Central memory CD8-positive, alpha-beta T cell (primary cell): ENCODE data around the gene LYSMD3.

Source experiments
- ATAC-seq: fragments of 150-1000 bp; cut with Tn5 transposase; replicated peaks from 2 replicates; pipeline ENCODE4 v1.10.0; 2022; ENCODE audit warnings: mild to moderate bottlenecking, moderate FRiP score, moderate number of reproducible peaks; ENCODE audit not compliant: poor library complexity, severe bottlenecking; ENCODE audit errors: extremely low read depth
- DNase-seq, 2 donors: peaks; one replicate each; pipeline ENCODE4 v3.0.0; 2021; ENCODE audit warnings: low spot score in 2 of 2
- H3K27ac Mint-ChIP-seq: one replicate; pipeline ENCODE4 v1.8.0; 2022; ENCODE audit warnings: low read depth, mild to moderate bottlenecking, moderate library complexity, mixed read lengths
- H3K27me3 Mint-ChIP-seq: one replicate; pipeline ENCODE4 v1.8.0; 2022; ENCODE audit warnings: mixed read lengths
- H3K36me3 Mint-ChIP-seq: one replicate; pipeline ENCODE4 v1.8.0; 2022; ENCODE audit warnings: mild to moderate bottlenecking, moderate library complexity, mixed read lengths; ENCODE audit not compliant: insufficient read depth
- H3K4me1 Mint-ChIP-seq: one replicate; pipeline ENCODE4 v1.8.0; 2022; ENCODE audit warnings: mixed read lengths
- H3K4me3 Mint-ChIP-seq: one replicate; pipeline ENCODE4 v1.8.0; 2022; ENCODE audit warnings: mild to moderate bottlenecking, moderate library complexity, mixed read lengths
- H3K9me3 Mint-ChIP-seq: one replicate; pipeline ENCODE4 v1.8.0; 2022; ENCODE audit warnings: mixed read lengths

LYSMD3 gene

GRCh38 chr5:90503596-90503995, 25.8 kb downstream of the LYSMD3 start:
- Mint-ChIP-seq H3K27me3 (no peaks in the 10 kb centered on the region), H3K4me3 (no peak overlapping the region), H3K9me3 (no peaks in the 10 kb centered on the region), H3K27ac (no peak overlapping the region), H3K36me3 (no peaks in the 10 kb centered on the region), H3K4me1 (no peaks in the 10 kb centered on the region)
- no peak for ATAC-seq
- DNase-seq, result no peak

DNA sequence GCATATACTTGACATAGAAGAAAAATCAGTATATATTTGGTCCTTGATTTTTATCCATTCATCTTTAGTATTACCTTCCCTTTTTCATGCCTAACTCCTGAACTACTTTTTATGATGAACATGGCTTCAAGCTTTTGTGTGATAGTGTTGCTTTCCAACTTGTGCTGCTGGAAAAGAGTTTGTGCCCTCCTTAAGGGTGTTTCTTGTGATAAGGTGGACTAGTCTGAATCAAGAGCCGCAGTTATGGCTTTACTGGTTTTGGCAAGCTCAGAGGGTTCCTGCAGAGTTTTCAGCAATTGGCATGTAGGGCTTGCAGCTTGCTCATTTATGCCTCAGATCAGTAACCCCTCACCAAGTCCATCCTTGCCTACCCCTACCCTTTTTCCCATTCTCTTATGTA, 34.2 kb downstream of the LYSMD3 start:
- Mint-ChIP-seq H3K27ac (no peak overlapping the region), H3K36me3 (peaks cover 1% of the 10 kb centered on the region), H3K27me3 (no peaks in the 10 kb centered on the region), H3K4me3 (no peak overlapping the region), H3K9me3 (no peaks in the 10 kb centered on the region), H3K4me1 (no peaks in the 10 kb centered on the region)
- ATAC-seq, result no peak
- no peak for DNase-seq

DNA sequence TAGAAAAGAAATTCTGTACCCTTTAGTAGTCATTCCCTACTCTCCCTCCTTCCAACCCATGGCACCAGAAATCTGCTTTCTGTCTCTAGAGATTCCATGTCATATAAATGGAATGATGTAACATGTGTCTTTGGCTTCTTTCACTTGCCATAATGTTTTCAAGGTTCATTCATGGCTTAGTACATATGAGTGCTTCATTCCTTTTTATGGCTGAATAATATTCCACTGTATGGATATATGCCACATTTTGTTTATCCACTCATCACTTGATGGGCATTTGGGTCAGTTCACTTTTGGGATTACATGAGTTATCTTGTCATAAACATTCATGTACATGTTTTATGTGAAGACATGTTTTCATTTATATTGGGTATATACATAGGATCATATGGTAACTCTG, 35.3 kb downstream of the LYSMD3 start:
- H3K27me3 Mint-ChIP-seq, result no peaks in the 10 kb centered on the region
- no peak overlapping the region for H3K27ac Mint-ChIP-seq
- H3K36me3 Mint-ChIP-seq, result peaks cover 1% of the 10 kb centered on the region
- H3K4me3 Mint-ChIP-seq, result no peak overlapping the region
- ATAC-seq (no peak), DNase-seq (no peak)
- no peaks in the 10 kb centered on the region for H3K9me3 Mint-ChIP-seq
- no peaks in the 10 kb centered on the region for H3K4me1 Mint-ChIP-seq

DNA sequence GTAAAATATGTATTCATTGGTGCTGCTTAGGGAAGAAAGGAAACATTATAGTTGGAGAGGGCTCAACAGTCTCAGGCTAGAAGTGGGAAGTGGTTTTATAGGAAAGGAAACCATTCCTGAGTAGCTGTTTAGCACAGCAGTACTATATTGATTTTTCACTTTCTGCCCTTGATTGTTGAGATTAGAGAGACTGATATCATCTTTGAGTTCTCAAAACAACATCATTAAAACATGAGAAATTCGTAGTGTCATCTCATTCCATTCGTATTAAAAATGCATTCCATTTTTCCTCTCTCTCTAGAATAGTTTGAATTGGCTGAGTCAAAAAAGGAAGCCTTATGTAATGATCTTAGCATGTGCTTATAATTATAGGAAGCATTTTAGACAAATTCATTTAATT, 40.6 kb downstream of the LYSMD3 start:
- no peaks in the 10 kb centered on the region for H3K4me1 Mint-ChIP-seq
- H3K9me3 Mint-ChIP-seq, result no peaks in the 10 kb centered on the region
- no peaks in the 10 kb centered on the region for H3K27me3 Mint-ChIP-seq
- H3K4me3 Mint-ChIP-seq, result no peak overlapping the region
- no peak for ATAC-seq
- no peak overlapping the region for H3K27ac Mint-ChIP-seq
- no peaks in the 10 kb centered on the region for H3K36me3 Mint-ChIP-seq
- no peak for DNase-seq

GRCh38 chr5:90484540-90484939, 44.8 kb downstream of the LYSMD3 start:
- no peaks in the 10 kb centered on the region for H3K4me1 Mint-ChIP-seq
- no peak for DNase-seq

DNA sequence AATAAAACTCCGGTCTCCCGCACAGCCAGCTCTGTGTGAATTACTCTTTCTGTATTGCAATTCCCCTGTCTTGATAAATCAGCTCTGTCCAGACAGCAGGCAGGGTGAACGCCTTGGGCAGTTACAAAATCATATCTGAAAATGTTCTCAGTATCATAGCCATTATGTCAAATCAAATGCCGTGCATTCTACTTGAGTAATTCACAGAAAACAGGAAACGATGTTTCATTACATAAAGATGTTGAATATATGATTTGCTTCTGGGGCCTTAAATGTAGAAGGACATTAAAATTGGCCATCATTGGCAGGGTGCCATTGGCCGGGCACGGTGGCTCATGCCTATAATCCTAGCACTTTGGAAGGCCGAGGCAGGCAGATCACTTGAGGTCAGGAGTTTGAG, 46.2 kb downstream of the LYSMD3 start:
- Mint-ChIP-seq H3K4me3 (no peak overlapping the region), H3K9me3 (no peaks in the 10 kb centered on the region), H3K36me3 (no peaks in the 10 kb centered on the region), H3K27me3 (no peaks in the 10 kb centered on the region), H3K27ac (no peak overlapping the region), H3K4me1 (no peaks in the 10 kb centered on the region)
- DNase-seq (no peak), ATAC-seq (no peak)

More at GRCh38 chr5:90484540-90484939, 44.8 kb downstream of the LYSMD3 start:
- Mint-ChIP-seq H3K4me3 (no peak overlapping the region), H3K9me3 (no peaks in the 10 kb centered on the region), H3K27me3 (no peaks in the 10 kb centered on the region), H3K27ac (no peak overlapping the region), H3K36me3 (no peaks in the 10 kb centered on the region)
- no peak for ATAC-seq

DNA sequence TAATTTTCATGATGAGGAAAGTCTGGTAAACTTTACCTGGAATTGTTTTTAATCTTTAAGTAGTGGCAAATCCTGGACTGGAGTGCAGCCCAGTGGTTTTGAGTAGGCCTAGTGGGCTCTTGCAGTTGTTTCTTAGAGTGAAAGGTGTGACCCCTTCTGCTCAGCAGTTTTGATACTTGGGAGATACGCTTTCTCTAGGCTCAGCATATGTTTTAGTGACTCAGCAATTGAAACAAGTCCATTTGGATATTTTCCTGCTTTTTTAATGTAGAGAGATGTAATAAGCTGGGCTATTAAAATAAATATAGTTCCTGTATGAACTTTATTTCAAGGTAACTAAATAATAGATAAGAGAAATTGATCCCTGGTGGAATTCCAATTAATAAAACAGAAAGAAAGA, 48.7 kb downstream of the LYSMD3 start:
- H3K9me3 Mint-ChIP-seq, result no peaks in the 10 kb centered on the region
- no peak overlapping the region for H3K27ac Mint-ChIP-seq
- no peaks in the 10 kb centered on the region for H3K27me3 Mint-ChIP-seq
- DNase-seq (no peak), ATAC-seq (no peak)
- no peaks in the 10 kb centered on the region for H3K36me3 Mint-ChIP-seq
- H3K4me1 Mint-ChIP-seq, result no peaks in the 10 kb centered on the region
- H3K4me3 Mint-ChIP-seq, result no peak overlapping the region

DNA sequence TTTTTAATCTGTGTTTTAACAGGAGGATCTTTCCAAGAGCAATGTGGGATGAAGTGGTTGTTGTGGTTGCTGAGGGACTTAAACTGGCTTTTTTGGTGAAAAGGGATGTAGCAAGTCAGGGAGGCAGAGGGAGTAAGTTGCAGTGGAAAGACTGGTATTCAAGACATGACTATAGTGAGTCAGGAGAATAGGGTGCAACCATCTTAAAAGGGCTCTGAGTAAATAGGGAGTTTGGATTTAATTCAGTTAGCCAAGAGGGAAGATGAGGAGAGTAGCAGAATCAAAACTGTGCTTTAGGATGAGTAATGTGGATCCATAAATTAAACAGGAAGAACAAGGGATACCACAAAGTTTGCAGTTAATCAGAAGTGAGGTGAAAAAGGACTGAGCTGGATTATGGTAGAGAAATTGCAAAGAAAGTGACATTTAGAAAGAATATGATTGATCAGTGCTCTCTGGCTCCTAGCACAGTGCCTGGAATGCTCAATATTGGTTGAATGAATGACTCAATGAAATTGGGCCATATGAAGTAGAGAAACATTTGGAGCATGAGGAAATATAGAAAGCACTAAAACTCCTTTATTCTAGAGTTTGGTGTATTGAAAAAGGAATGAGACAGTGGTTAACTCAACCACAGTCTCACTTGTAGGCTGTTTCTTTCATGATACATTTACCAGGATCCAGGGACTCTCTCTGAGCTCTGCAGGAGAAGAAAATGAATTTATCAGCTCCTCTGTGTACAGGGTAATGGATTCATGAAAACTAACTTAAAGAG, 49.6 kb downstream of the LYSMD3 start:
- ATAC-seq (no peak), DNase-seq (no peak)
- H3K4me3 Mint-ChIP-seq, result no peak overlapping the region
- H3K27ac Mint-ChIP-seq, result no peak overlapping the region
- H3K36me3 Mint-ChIP-seq, result no peaks in the 10 kb centered on the region
- H3K27me3 Mint-ChIP-seq, result no peaks in the 10 kb centered on the region
- H3K4me1 Mint-ChIP-seq, result peaks cover 6% of the 10 kb centered on the region
- H3K9me3 Mint-ChIP-seq, result no peaks in the 10 kb centered on the region

GRCh38 chr5:90477621-90478215, 51.7 kb downstream of the LYSMD3 start:
- ATAC-seq (no peak), DNase-seq (no peak)
- Mint-ChIP-seq H3K9me3 (no peaks in the 10 kb centered on the region), H3K27me3 (no peaks in the 10 kb centered on the region), H3K4me3 (no peak overlapping the region), H3K4me1 (peaks cover 18% of the 10 kb centered on the region), H3K27ac (no peak overlapping the region), H3K36me3 (peaks cover 13% of the 10 kb centered on the region)

DNA sequence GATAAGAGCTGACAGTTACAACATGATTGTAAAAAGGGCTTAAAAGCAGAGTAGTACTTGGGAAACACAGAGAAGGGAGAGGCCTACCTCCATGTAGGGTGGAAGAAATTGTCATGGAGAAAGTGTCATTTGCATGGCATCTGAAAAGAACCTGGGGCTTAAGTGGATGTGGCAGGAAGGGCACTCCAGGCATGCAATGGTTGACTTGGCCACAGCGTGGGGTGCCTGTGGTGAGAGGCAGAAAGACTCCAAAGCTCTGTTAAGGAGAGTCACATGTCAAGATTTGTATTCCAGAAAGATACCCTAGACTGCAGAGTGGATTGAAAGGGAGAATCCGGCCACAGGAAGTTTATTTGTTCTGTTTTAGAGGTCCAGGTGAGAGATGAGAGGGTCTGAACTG, 52.3 kb downstream of the LYSMD3 start:
- no peak for ATAC-seq
- no peaks in the 10 kb centered on the region for H3K9me3 Mint-ChIP-seq
- H3K4me3 Mint-ChIP-seq, result no peak overlapping the region
- H3K27ac Mint-ChIP-seq, result no peak overlapping the region
- DNase-seq, result no peak
- H3K36me3 Mint-ChIP-seq, result peaks cover 13% of the 10 kb centered on the region
- H3K4me1 Mint-ChIP-seq, result peaks cover 20% of the 10 kb centered on the region
- H3K27me3 Mint-ChIP-seq, result no peaks in the 10 kb centered on the region

DNA sequence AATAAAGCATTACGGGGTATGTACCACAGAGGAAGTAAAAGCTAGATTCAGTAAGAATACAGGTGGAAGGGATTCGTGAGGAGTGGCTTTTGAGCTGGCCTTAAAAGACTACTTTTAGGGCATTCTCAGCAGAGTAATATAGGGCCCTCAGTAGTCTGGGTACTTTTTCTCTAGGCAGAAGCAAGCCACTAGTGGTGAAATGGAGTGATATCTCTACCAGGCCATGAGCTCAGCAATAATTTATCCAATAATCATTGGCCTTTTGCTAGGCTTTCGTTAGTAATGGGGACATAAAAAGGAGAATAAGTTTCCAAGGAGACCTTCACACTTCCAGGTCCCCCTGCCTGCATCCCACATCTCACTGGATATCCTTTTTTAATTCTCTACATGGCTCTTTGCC, 53.0 kb downstream of the LYSMD3 start:
- H3K36me3 Mint-ChIP-seq, result peaks cover 13% of the 10 kb centered on the region
- DNase-seq, result no peak
- H3K27ac Mint-ChIP-seq, result no peak overlapping the region
- H3K4me1 Mint-ChIP-seq, result peaks cover 20% of the 10 kb centered on the region
- ATAC-seq, result no peak
- H3K27me3 Mint-ChIP-seq, result no peaks in the 10 kb centered on the region
- H3K9me3 Mint-ChIP-seq, result no peaks in the 10 kb centered on the region
- no peak overlapping the region for H3K4me3 Mint-ChIP-seq

DNA sequence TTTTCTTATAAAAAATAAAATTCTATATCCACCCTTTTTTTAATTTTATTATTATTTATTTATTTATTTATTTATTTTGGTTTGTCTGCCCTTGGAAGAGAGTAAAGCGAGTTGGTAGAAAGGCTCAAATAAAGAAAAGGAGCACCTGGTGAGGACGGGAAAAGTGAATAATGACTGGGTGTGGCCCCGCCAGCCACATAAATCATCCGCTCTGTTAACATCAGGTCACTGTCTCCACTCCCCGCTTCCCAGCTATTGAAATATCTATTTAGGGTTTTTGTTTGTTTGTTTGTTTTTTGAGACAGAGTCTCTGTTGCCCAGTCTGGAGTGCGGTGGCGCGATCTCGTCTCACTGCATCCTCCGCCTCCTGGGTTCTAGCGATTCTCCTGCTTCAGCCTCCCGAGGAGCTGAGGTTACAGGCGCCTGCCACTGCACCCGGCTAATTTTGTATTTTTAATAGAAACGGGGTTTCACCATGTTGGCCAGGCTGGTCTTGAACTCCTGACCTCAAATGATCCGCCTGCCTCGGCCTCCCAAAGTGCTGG, 53.9 kb downstream of the LYSMD3 start:
- Mint-ChIP-seq H3K27ac (no peak overlapping the region), H3K9me3 (no peaks in the 10 kb centered on the region), H3K4me1 (peaks cover 29% of the 10 kb centered on the region), H3K27me3 (no peaks in the 10 kb centered on the region), H3K36me3 (peaks cover 13% of the 10 kb centered on the region), H3K4me3 (peak overlapping the region; percentile 97)
- no peak for ATAC-seq
- DNase-seq, result no peak
